IPS-15b (cell line): Measurements from ENCODE around the gene SERINC1.
A peak's percentile ranks its signal among the peaks of the same experiment; 100 is the strongest.

ENCODE experiments used
- H3K27me3 ChIP-seq: one replicate; pipeline ENCODE4 v1.6.1; 2013; ENCODE audit warnings: low read length; ENCODE audit not compliant: control insufficient read depth, insufficient read depth
- H3K36me3 ChIP-seq: one replicate; pipeline ENCODE4 v1.6.1; 2013; ENCODE audit warnings: low read length; ENCODE audit not compliant: control insufficient read depth, insufficient read depth
- H3K4me1 ChIP-seq: one replicate; pipeline ENCODE4 v1.6.1; 2013; ENCODE audit warnings: mild to moderate bottlenecking, low read length; ENCODE audit not compliant: control insufficient read depth, insufficient read depth
- H3K4me3 ChIP-seq: one replicate; pipeline ENCODE4 v1.5.1; 2013; ENCODE audit warnings: low read depth, low read length
- H3K9ac ChIP-seq: one replicate; pipeline ENCODE4 v1.6.1; 2013; ENCODE audit warnings: low read depth, mild to moderate bottlenecking, low read length
- H3K9me3 ChIP-seq: one replicate; pipeline ENCODE4 v1.6.1; 2013; ENCODE audit warnings: mild to moderate bottlenecking, low read length; ENCODE audit not compliant: control insufficient read depth, insufficient read depth

The SERINC1 gene

GRCh38 chr6:122405417-122405816, 66.2 kb downstream of the SERINC1 start:
- Histone ChIP-seq H3K9me3 (no peaks in the 10 kb centered on the region), H3K9ac (no peak overlapping the region), H3K4me3 (no peak overlapping the region), H3K27me3 (peaks cover 8% of the 10 kb centered on the region), H3K4me1 (peaks cover 14% of the 10 kb centered on the region), H3K36me3 (no peaks in the 10 kb centered on the region)

GRCh38 chr6:122404444-122404843, 67.2 kb downstream of the SERINC1 start:
- Histone ChIP-seq H3K4me3 (no peak overlapping the region), H3K27me3 (peaks cover 13% of the 10 kb centered on the region), H3K4me1 (peaks cover 17% of the 10 kb centered on the region), H3K36me3 (no peaks in the 10 kb centered on the region), H3K9ac (no peak overlapping the region), H3K9me3 (no peaks in the 10 kb centered on the region)

- Histone ChIP-seq H3K9me3 (no peaks in the 10 kb centered on the region), H3K4me1 (peaks cover 13% of the 10 kb centered on the region), H3K9ac (no peak overlapping the region), H3K4me3 (no peak overlapping the region), H3K27me3 (peaks cover 40% of the 10 kb centered on the region), H3K36me3 (no peaks in the 10 kb centered on the region)
Measured at GRCh38 chr6:122401104-122401503, 70.5 kb downstream of the SERINC1 start.

GRCh38 chr6:122400462-122401089, 71.0 kb downstream of the SERINC1 start:
- peaks cover 7% of the 10 kb centered on the region for H3K4me1 ChIP-seq
- H3K9me3 ChIP-seq, result no peaks in the 10 kb centered on the region
- peak overlapping the region; percentile 54 for H3K9ac ChIP-seq
- H3K36me3 ChIP-seq, result no peaks in the 10 kb centered on the region
- H3K4me3 ChIP-seq, result peak overlapping the region; percentile 96
- H3K27me3 ChIP-seq, result peaks cover 45% of the 10 kb centered on the region

- Histone ChIP-seq H3K4me3 (peak overlapping the region; percentile 96), H3K9me3 (no peaks in the 10 kb centered on the region), H3K27me3 (peaks cover 50% of the 10 kb centered on the region), H3K36me3 (no peaks in the 10 kb centered on the region), H3K9ac (peak overlapping the region; percentile 54), H3K4me1 (peaks cover 7% of the 10 kb centered on the region)
Measured at GRCh38 chr6:122400121-122400450, 71.5 kb downstream of the SERINC1 start.

GRCh38 chr6:122399348-122400120, 72.1 kb downstream of the SERINC1 start, which contains the start of gene HSF2:
Gene HSF2 (plus strand): TSS chr6:122399652. CDS start chr6:122399738, 86 bp downstream.
- Histone ChIP-seq H3K4me1 (peaks cover 7% of the 10 kb centered on the region), H3K9me3 (no peaks in the 10 kb centered on the region), H3K4me3 (peak within 1 kb of the TSS; percentile 96), H3K27me3 (peaks cover 56% of the 10 kb centered on the region), H3K9ac (peak within 1 kb of the TSS; percentile 87), H3K36me3 (no peaks in the 10 kb centered on the region)

GRCh38 chr6:122399055-122399347, 72.6 kb downstream of the SERINC1 start:
- Histone ChIP-seq H3K4me1 (peaks cover 7% of the 10 kb centered on the region), H3K27me3 (peaks cover 61% of the 10 kb centered on the region), H3K9me3 (no peaks in the 10 kb centered on the region), H3K9ac (no peak overlapping the region), H3K36me3 (no peaks in the 10 kb centered on the region), H3K4me3 (peak overlapping the region; percentile 45)

- peaks cover 95% of the 10 kb centered on the region for H3K27me3 ChIP-seq
- H3K9me3 ChIP-seq, result no peaks in the 10 kb centered on the region
- no peak overlapping the region for H3K4me3 ChIP-seq
- H3K36me3 ChIP-seq, result no peaks in the 10 kb centered on the region
- no peak overlapping the region for H3K9ac ChIP-seq
- H3K4me1 ChIP-seq, result no peaks in the 10 kb centered on the region
Measured at GRCh38 chr6:122394016-122394415, 77.6 kb downstream of the SERINC1 start.

- Histone ChIP-seq H3K27me3 (peaks cover 97% of the 10 kb centered on the region), H3K36me3 (no peaks in the 10 kb centered on the region), H3K9me3 (no peaks in the 10 kb centered on the region), H3K4me3 (no peak overlapping the region), H3K4me1 (no peaks in the 10 kb centered on the region), H3K9ac (no peak overlapping the region)
Measured at GRCh38 chr6:122393351-122393896, 78.2 kb downstream of the SERINC1 start.
